ENCODE measurements around the gene ENG. TPM values are rescaled to one million over a fixed set of nuclear protein-coding genes. Genes with fewer than 3 reads are reported as not detected.

Gene ENG
- total RNA-seq, 1 donor from 2014 or later, result 14.3 TPM

DNA sequence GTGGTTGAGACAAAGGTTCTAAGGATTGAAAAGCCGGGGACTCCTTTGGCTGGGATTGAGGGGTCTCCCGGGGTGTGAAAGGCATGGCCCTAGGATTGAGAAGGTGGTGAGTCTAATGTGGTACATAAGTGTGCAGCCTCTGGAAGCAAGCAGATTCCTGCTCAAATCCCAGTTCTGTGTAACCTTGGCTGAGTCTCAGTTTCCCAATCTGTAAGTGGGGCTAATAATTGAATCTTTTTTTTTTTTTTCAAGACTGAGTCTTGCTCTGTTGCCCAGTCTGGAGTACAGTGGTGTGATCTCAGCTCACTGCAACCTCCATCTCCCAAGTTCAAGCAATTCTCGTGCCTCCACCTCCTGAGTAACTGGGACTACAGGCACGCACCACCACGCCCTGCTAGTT lies 81.9 kb downstream of the ENG start:
- no peak for ATAC-seq

DNA sequence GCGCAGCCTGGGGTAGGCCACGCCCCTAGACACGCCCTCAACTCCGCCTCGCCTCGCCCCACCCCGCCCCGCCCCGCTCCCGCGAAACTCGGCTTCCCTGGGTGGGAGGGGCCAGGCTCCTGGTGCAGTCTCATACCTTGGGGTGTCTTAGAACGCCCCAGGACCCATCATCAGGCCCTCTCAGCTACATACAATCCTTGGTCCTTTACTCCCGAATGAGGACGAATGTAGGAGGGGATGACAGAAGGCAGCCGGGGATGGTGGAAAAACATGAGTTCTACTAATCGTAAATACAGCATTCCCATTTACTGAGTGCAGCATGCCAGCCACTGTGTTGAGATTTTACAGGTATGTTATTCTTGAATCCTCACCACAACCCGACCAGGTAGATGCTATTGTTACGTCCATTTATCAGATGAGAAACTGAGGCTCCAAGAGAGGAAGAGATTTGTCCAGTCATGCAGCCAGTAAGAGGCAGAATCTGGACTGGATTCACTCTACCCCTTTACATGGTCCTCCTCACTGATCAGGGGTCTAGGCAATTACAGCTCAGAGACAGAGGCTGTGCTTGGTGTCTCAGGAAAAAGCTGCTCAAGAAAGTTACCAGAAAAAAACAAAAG lies 82.8 kb downstream of the ENG start:
- ATAC-seq, result no peak

DNA sequence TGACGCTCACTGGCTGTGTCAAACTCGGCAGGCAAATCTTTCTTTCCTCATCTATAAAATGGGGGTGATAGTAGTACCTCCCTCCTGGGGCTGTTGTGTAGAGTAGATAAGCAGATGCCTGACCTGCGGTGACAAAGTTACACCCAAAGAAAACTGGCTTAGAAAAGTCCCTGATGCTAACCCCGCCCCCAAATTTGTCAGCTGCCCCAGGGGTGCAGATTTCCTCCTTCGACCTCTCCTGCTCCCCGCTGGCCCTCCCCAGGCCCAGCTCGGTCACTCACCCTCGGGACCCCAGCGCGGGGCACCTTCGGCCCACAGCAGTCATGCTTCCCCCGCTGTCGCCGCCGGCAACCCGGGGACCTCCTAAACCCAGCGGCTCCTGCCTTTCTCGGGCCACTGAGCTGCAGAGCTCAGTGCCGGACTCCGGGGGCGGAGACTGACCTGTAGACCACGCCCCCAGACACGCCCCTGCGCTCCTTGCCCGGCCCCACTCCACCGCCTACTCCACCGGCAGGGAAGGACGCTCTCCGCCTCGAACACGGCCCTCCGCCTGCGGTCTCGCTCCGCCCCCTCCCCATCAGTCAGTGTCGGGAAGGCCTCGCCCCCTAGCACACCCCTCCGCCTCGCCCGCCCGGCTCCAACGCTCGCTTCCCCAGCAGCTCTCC lies 83.4 kb downstream of the ENG start:
- peak; percentile 98 for ATAC-seq

DNA sequence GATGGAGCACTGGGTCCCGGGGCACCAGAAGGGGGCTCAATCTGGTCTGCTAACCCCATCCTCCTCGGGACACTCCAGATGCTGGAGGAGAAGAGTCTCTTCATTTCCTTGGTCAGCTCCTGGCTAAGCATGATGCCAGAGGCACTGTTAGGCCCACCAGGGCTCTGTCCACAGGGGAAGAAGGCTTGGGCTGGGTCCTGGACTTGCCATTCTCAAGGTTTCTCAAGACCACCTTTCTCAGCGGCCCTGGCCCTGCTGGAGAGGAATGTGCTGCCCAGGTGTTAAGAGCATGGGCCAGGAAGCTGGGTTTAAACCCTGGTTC lies 83.9 kb downstream of the ENG start:
- ATAC-seq, result no peak

DNA sequence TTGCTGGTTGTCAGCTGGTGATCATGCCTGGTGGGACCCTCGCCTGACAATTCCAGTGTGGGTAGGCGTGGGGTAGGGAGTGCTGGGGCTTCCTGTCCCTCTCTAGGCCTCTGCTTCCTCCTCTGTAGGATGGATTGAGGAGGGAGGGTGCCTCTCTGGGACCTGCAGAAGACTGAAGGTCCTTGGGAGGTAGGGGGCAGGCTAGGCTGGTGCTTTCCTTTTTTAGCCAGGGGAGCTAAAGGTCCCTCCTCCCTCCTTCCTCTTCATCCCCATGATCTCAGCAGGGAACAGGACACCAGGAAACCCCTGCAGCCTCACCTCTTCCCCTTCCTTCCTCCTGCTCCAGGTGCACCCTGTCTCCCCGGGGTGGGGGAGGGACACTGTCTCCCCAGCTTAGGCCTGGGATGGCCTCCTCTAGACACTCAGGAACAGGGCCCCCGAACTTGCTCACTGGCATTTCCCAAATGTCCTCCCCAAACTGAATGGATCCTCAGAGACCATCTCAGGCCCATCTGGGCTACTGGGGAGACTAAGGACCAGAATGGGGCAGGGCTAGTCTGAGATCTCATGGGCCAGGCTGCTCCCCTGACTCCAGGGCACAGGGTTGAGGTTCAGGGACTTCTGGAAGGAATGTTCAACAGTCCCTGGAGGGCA lies 84.4 kb downstream of the ENG start:
- no peak for ATAC-seq

DNA sequence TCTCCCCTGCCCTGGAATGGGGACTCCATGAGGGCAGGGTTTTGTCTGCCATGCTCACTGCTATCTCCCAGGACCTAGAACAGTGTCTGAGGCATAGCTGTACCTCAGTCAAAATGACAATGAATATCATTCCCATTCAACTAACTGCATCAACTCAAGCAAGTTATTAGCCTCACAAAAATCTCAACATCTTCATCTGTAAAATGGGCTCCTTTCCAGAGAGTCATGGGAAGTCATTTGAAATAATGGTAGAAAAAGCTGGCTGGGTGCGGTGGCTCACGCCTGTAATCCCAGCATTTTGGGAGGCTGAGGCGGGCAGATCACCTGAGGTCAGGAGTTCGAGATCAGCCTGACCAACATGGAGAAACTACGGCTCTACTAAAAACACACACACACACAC lies 85.4 kb downstream of the ENG start:
- no peak for ATAC-seq

DNA sequence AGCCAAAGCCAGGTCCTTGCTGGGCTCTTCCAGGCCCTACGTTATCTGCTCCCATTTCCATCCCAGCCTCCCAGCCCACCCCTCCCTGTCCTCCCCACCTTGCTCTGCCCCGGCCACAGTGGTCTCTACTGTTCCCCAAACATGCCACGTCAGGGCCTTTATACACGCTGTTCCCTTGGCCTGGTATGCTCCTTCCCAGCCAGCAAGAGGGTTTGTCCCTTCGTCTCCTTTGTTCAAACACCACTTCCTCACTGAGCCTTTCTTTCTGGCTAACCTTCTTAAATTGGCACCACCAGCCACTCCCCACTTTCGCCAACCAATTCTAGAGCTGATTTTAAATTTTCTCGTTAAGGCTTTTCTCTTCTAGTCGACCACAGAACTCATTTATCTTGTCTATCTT lies 85.8 kb downstream of the ENG start:
- ATAC-seq, result no peak

DNA sequence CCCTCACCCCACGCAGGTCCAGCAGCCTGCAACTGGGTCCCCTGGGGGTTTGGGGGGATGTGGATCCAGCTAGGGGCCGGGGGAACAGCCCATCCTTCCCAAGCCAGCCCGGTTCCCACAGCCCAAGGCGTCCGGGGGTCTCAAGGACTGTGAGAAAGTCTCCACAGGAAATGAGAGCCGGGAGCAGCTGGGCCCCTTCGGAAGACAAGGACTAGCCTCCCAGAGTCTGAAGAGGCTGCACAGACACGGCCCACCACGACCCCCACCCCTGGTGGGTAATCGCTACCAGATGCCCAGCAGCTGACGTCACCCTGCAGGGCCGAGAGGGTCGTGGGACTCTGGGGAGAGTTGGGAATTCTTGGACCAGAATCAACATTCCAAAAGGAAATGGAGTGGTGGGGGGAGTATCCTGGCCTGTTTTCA lies 86.5 kb downstream of the ENG start:
- no peak for ATAC-seq

DNA sequence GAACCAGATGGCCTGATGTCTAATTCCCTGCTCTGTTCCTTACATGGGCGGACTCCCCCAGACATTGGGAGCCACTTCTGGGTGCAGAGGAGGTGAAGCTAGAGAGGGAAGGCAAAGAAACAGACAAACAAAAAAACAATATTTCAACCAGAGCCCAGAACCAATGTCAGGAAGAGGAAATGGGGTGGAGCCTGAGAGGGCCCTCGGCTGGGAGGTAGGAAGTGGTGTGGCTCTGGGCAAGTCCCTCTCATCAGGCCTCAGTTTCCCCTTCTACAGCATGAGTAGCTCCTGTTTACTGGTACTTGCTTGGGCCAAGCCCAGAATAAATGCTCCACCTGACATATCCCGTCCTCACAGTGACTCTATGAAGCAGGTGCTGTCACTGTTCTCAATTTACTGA lies 87.0 kb downstream of the ENG start:
- ATAC-seq, result no peak

DNA sequence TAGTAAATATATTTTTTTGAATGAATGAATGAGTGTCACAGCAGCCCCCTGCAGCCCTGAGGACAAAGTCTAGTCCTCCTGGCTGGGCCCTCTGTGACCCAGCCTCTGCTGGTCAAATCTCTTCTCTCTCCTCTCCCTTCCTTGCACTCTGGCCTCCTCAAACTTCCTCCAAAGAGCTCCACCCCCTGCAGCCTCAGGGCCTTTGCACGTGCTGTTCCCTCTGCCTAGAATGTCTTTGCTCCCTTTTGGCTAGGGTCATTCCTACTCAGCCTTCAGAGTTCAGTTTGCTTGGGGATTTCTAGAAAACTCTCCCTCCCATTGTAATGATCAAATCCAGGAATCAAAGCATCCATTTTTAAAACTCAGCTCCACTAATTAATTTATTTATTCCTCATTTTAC lies 89.0 kb downstream of the ENG start:
- no peak for ATAC-seq

Other genes starting within 250 kb of the ENG start
- 10.1 TPM for gene STXBP1, start 242.4 kb downstream of the ENG start, total RNA-seq
- not detected for gene CFAP157, start 147.7 kb downstream of the ENG start, total RNA-seq
- gene PTRH1, start 139.0 kb downstream of the ENG start, total RNA-seq, result 7.9 TPM
- not detected for gene TTC16, start 138.6 kb downstream of the ENG start, total RNA-seq
- gene TOR2A, start 119.4 kb downstream of the ENG start, total RNA-seq, result 9.5 TPM
- gene SH2D3C, start 76.0 kb downstream of the ENG start, total RNA-seq, result 1.9 TPM
- 38.3 TPM for gene CDK9, start 68.6 kb downstream of the ENG start, total RNA-seq
- 28.3 TPM for gene FPGS, start 51.8 kb downstream of the ENG start, total RNA-seq
- 39.9 TPM for gene AK1, start 23.0 kb upstream of the ENG start, total RNA-seq
- gene ST6GALNAC6, start 44.9 kb upstream of the ENG start, total RNA-seq, result 13.0 TPM
- gene ST6GALNAC4, start 62.4 kb upstream of the ENG start, total RNA-seq, result 11.4 TPM
- 4.3 TPM for gene PIP5KL1, start 76.1 kb upstream of the ENG start, total RNA-seq
- 25.7 TPM for gene DPM2, start 83.2 kb upstream of the ENG start, total RNA-seq
- gene EEIG1, start 126.3 kb upstream of the ENG start, total RNA-seq, result 108 TPM
- 7.1 TPM for gene NAIF1, start 212.7 kb upstream of the ENG start, total RNA-seq
- gene SLC25A25, start 213.6 kb upstream of the ENG start, total RNA-seq, result 15.2 TPM